ENCODE measurements around the gene ST7. TPM values are rescaled to one million over a fixed set of nuclear protein-coding genes. Genes with fewer than 3 reads are reported as not detected.
"Not testable (repeated sequence)": the region's sequence is repeated elsewhere in the genome, so short reads cannot be mapped to it uniquely, and the experiment has no call there.

ST7 gene
- total RNA-seq, 4 donors from 2014 or later, result 7.2 to 47.9 (median 19.1) TPM

- no peaks in the 10 kb centered on the region for H3K27me3 ChIP-seq
- no peak for DNase-seq
- WGBS, 2 donors (ENCODE audit: low coverage in 1 of 2), result 50 to 75% methylated on average over 1 to 2 of the region's 2 CpGs
- in situ Hi-C loops (cut with MboI; ENCODE audit: low pct_ligation_motif_present in 1 of 4, low pct_unique_long_range_greater_than_20kb in 1 of 4, low sequenced_read_pairs in 3 of 4), result loop anchor here in 1 of 4 donors (5.0 kb wide), 1 partner anchor 193 kb away; no protein-coding TSS in a partner anchor
- H3K36me3 ChIP-seq, result no peaks in the 10 kb centered on the region
- no peak overlapping the region for H3K4me3 ChIP-seq
- peaks cover 0 to 6% (median 0%) of the 10 kb centered on the region in 4 donors for H3K4me1 ChIP-seq
- H3K27ac ChIP-seq, result no peak overlapping the region
- TF ChIP-seq CTCF (IDR thresholded peaks at IDR 0.05) (no peak), POLR2A (IDR thresholded peaks at IDR 0.05) (no peak), EP300 (IDR thresholded peaks at IDR 0.05; ENCODE audit: low read depth) (no peak), POLR2AphosphoS5 (IDR thresholded peaks at IDR 0.05) (no peak)
- no peaks in the 10 kb centered on the region for H3K9me3 ChIP-seq
- intact Hi-C loops (cut with DNase I; ENCODE audit: low total_unique reads), result loop anchor here (5.0 kb wide), 2 partner anchors 53 to 188 kb away; no protein-coding TSS in a partner anchor
Observed at GRCh38 chr7:116934580-116934979, 18.7 kb upstream of the ST7 start.

GRCh38 chr7:116936844-116937243, 16.5 kb upstream of the ST7 start:
- intact Hi-C loops (cut with DNase I; ENCODE audit: low total_unique reads), result not testable (repeated sequence)

GRCh38 chr7:116938678-116939077, 14.6 kb upstream of the ST7 start:
- no peaks in the 10 kb centered on the region for H3K36me3 ChIP-seq
- 68 to 76% methylated on average over 2 of the region's 2 CpGs for WGBS, 2 donors (ENCODE audit: low coverage in 1 of 2)
- intact Hi-C loops (cut with DNase I; ENCODE audit: low total_unique reads), result no loop called here
- H3K27me3 ChIP-seq, result no peaks in the 10 kb centered on the region
- TF ChIP-seq POLR2A (IDR thresholded peaks at IDR 0.05), result no peak
- no peak for TF ChIP-seq POLR2AphosphoS5 (IDR thresholded peaks at IDR 0.05)
- TF ChIP-seq EP300 (IDR thresholded peaks at IDR 0.05; ENCODE audit: low read depth), result no peak
- no peak overlapping the region for H3K4me3 ChIP-seq
- H3K4me1 ChIP-seq, result no peaks in the 10 kb centered on the region
- no peak overlapping the region for H3K27ac ChIP-seq
- in situ Hi-C loops (cut with MboI; ENCODE audit: low pct_ligation_motif_present in 1 of 4, low pct_unique_long_range_greater_than_20kb in 1 of 4, low sequenced_read_pairs in 3 of 4), result loop anchor here in 1 of 4 donors (5.0 kb wide), 1 partner anchor 189 kb away; no protein-coding TSS in a partner anchor
- H3K9me3 ChIP-seq, result no peaks in the 10 kb centered on the region
- no peak for DNase-seq

More at GRCh38 chr7:116936844-116937243, 16.5 kb upstream of the ST7 start:
- H3K36me3 ChIP-seq, H3K4me3 ChIP-seq, H3K9me3 ChIP-seq, H3K27ac ChIP-seq, DNase-seq, H3K27me3 ChIP-seq, H3K4me1 ChIP-seq: not testable (repeated sequence)
- in situ Hi-C loops (cut with MboI; ENCODE audit: low pct_ligation_motif_present in 1 of 4, low pct_unique_long_range_greater_than_20kb in 1 of 4, low sequenced_read_pairs in 3 of 4), result loop anchor here in 1 of 4 donors (5.0 kb wide), 1 partner anchor 190 kb away; no protein-coding TSS in a partner anchor
- 67 to 76% methylated on average over 4 of the region's 4 CpGs for WGBS, 2 donors (ENCODE audit: low coverage in 1 of 2)

GRCh38 chr7:116940689-116941370, 12.5 kb upstream of the ST7 start:
- no peaks in the 10 kb centered on the region for H3K9me3 ChIP-seq
- intact Hi-C loops (cut with DNase I; ENCODE audit: low total_unique reads) (no loop called here), in situ Hi-C loops (cut with MboI; ENCODE audit: low pct_ligation_motif_present in 1 of 4, low pct_unique_long_range_greater_than_20kb in 1 of 4, low sequenced_read_pairs in 3 of 4) (no loop called here)
- H3K4me3 ChIP-seq, result no peak overlapping the region
- no peaks in the 10 kb centered on the region for H3K27me3 ChIP-seq
- no peak for DNase-seq
- TF ChIP-seq CTCF (IDR thresholded peaks at IDR 0.05) (no peak), POLR2A (IDR thresholded peaks at IDR 0.05) (no peak), EP300 (IDR thresholded peaks at IDR 0.05; ENCODE audit: low read depth) (no peak), POLR2AphosphoS5 (IDR thresholded peaks at IDR 0.05) (no peak)
- 80 to 98% methylated on average over 4 to 8 of the region's 8 CpGs for WGBS, 2 donors (ENCODE audit: low coverage in 1 of 2)
- no peak overlapping the region for H3K27ac ChIP-seq
- no peaks in the 10 kb centered on the region for H3K36me3 ChIP-seq
- no peaks in the 10 kb centered on the region for H3K4me1 ChIP-seq

- intact Hi-C loops (cut with DNase I; ENCODE audit: low total_unique reads), result no loop called here
Observed at GRCh38 chr7:116942504-116942903, 10.8 kb upstream of the ST7 start.

More at GRCh38 chr7:116942504-116942903, 10.8 kb upstream of the ST7 start:
- Histone ChIP-seq H3K9me3 (no peaks in the 10 kb centered on the region), H3K4me3 (no peak overlapping the region), H3K27ac (no peak overlapping the region), H3K36me3 (no peaks in the 10 kb centered on the region), H3K27me3 (no peaks in the 10 kb centered on the region), H3K4me1 (no peaks in the 10 kb centered on the region)
- in situ Hi-C loops (cut with MboI; ENCODE audit: low pct_ligation_motif_present in 1 of 4, low pct_unique_long_range_greater_than_20kb in 1 of 4, low sequenced_read_pairs in 3 of 4), result no loop called here
- DNase-seq, result no peak
- TF ChIP-seq POLR2A (IDR thresholded peaks at IDR 0.05) (no peak), CTCF (IDR thresholded peaks at IDR 0.05) (no peak), POLR2AphosphoS5 (IDR thresholded peaks at IDR 0.05) (no peak), EP300 (IDR thresholded peaks at IDR 0.05; ENCODE audit: low read depth) (no peak)
- 53 to 66% methylated on average over 2 of the region's 2 CpGs for WGBS, 2 donors (ENCODE audit: low coverage in 1 of 2)

Data from transverse colon (tissue), 4 donors.